T-cell (primary cell): ENCODE measurements around the gene NFIA. TPM values are rescaled to one million over a fixed set of nuclear protein-coding genes. Genes with fewer than 3 reads are reported as not detected.

Experiments used
- ATAC-seq, 4 experiments: fragments of 200-7000 bp in 3 of 4; fragments of 150-1000 bp in 1 of 4; cut with Tn5 transposase; replicated peaks in 1 of 4; 1 replicate in 3 of 4; 2 replicates in 1 of 4; pipeline ENCODE4 v1.10.0; 2021; ENCODE audit warnings: moderate library complexity in 3 of 4, mild to moderate bottlenecking in 2 of 4, moderate number of reproducible peaks in 1 of 4
- CTCF ChIA-PET, 2 donors: fragments of 300-600 bp; sonication (Branson Sonifier 250); formaldehyde crosslinking; loops; one replicate each; lab custom pipeline; 2022; ENCODE audit warnings: antibody characterized with exemption in 2 of 2; lab: Charles Lee
- POLR2A ChIA-PET, 2 donors: fragments of 300-600 bp; sonication (Branson Sonifier 250); formaldehyde crosslinking; loops; one replicate each; lab custom pipeline; 2022; ENCODE audit warnings: antibody characterized with exemption in 2 of 2; lab: Charles Lee
- DNase-seq, 35 experiments: peaks; one replicate each; pipeline versions ENCODE4 v3.0.0 to v3.0.0-alpha.2; 2013 to 2023
- H3K27ac ChIP-seq: one replicate; pipeline ENCODE4 v1.5.1; 2013; ENCODE audit warnings: low read length
- H3K27me3 ChIP-seq, 2 experiments: replicated peaks in 1 of 2; 1 replicate in 1 of 2; 2 replicates in 1 of 2; pipeline versions ENCODE4 v1.6.1 to v1.7.0; 2013; ENCODE audit warnings: low read length in 1 of 2, mixed read lengths in 1 of 2; ENCODE audit not compliant: control insufficient read depth in 2 of 2, insufficient read depth in 2 of 2; ENCODE audit errors: extremely low read depth in 1 of 2
- H3K36me3 ChIP-seq, 2 donors: 1 replicate in 1 of 2; 2 replicates in 1 of 2; pipeline versions ENCODE4 v1.6.1 to v1.7.0; 2013; ENCODE audit warnings: low read length in 1 of 2; ENCODE audit not compliant: control insufficient read depth in 2 of 2, insufficient read depth in 1 of 2; ENCODE audit errors: extremely low read depth in 1 of 2
- H3K4me1 ChIP-seq, 2 experiments: 1 replicate in 1 of 2; 2 replicates in 1 of 2; pipeline versions ENCODE4 v1.6.1 to v1.7.0; 2013; ENCODE audit warnings: low read length in 2 of 2, mixed read lengths in 1 of 2; ENCODE audit not compliant: insufficient read depth in 2 of 2, control insufficient read depth in 1 of 2; ENCODE audit errors: extremely low read depth in 1 of 2
- H3K4me3 ChIP-seq, 2 donors: 1 replicate in 1 of 2; 2 replicates in 1 of 2; pipeline versions ENCODE4 v1.5.1 to v1.7.0; 2013; ENCODE audit warnings: mild to moderate bottlenecking in 2 of 2, low read length in 1 of 2, moderate library complexity in 1 of 2; ENCODE audit not compliant: control insufficient read depth in 1 of 2; ENCODE audit errors: extremely low read depth in 1 of 2
- H3K9me3 ChIP-seq: 2 replicates; pipeline ENCODE4 v1.7.0; 2013
- H3K27ac Mint-ChIP-seq, 2 donors: one replicate each; pipeline ENCODE4 v1.8.0; 2020 to 2021; ENCODE audit warnings: mild to moderate bottlenecking in 2 of 2, mixed read lengths in 2 of 2
- H3K27me3 Mint-ChIP-seq, 2 donors: one replicate each; pipeline ENCODE4 v1.8.0; 2021 to 2022; ENCODE audit warnings: mixed read lengths in 2 of 2
- H3K36me3 Mint-ChIP-seq: one replicate; pipeline ENCODE4 v1.8.0; 2021; ENCODE audit warnings: mixed read lengths
- H3K4me1 Mint-ChIP-seq, 3 donors: one replicate each; pipeline ENCODE4 v1.8.0; 2020 to 2022; ENCODE audit warnings: mixed read lengths in 3 of 3, mild to moderate bottlenecking in 1 of 3
- H3K4me3 Mint-ChIP-seq, 3 donors: one replicate each; pipeline ENCODE4 v1.8.0; 2020 to 2022; ENCODE audit warnings: mild to moderate bottlenecking in 3 of 3, mixed read lengths in 3 of 3, moderate library complexity in 3 of 3
- H3K9me3 Mint-ChIP-seq, 3 donors: one replicate each; pipeline ENCODE4 v1.8.0; 2020 to 2022; ENCODE audit warnings: mixed read lengths in 3 of 3
- WGBS: methylation state at CpG from one replicate; pipeline ENCODE4 v1.1.5; 2013; ENCODE audit warnings: missing lambda C conversion rate; ENCODE audit not compliant: insufficient coverage; 5-methylcytosine and 5-hydroxymethylcytosine counted together
- total RNA-seq, 35 experiments: library from RNA in 6 of 35; stranded (reverse) in 6 of 35; fragments of 120-200 nt in 1 of 35; gene quantifications; one replicate each; pipeline versions ENCODE4 v1.2.1 to v1.2.4 and lab custom pipeline; 2013 to 2026

The NFIA gene
- total RNA-seq, 5 donors from 2014 or later (not counting 1 experiment from before 2014, with no cell fraction given), result 5.1 to 10.1 (median 7.1) TPM

GRCh38 chr1:61226791-61227567, 144.6 kb downstream of the NFIA start:
- H3K36me3 ChIP-seq, result no peaks in the 10 kb centered on the region
- no peak overlapping the region for H3K27ac ChIP-seq
- no peaks in the 10 kb centered on the region for H3K4me1 Mint-ChIP-seq
- H3K4me3 ChIP-seq, result no peak overlapping the region
- ATAC-seq, result no peak
- 96% methylated on average over 6 of the region's 12 CpGs for WGBS
- no peaks in the 10 kb centered on the region for H3K4me1 ChIP-seq
- no peak overlapping the region for H3K27ac Mint-ChIP-seq
- CTCF ChIA-PET, result no interaction called here
- H3K9me3 Mint-ChIP-seq, result no peaks in the 10 kb centered on the region
- H3K27me3 Mint-ChIP-seq, result peaks cover 0 to 5% of the 10 kb centered on the region in 2 donors
- POLR2A ChIA-PET, result no interaction called here
- no peak for DNase-seq
- no peaks in the 10 kb centered on the region for H3K27me3 ChIP-seq
- no peaks in the 10 kb centered on the region for H3K9me3 ChIP-seq
- H3K4me3 Mint-ChIP-seq, result no peak overlapping the region
- no peaks in the 10 kb centered on the region for H3K36me3 Mint-ChIP-seq

DNA sequence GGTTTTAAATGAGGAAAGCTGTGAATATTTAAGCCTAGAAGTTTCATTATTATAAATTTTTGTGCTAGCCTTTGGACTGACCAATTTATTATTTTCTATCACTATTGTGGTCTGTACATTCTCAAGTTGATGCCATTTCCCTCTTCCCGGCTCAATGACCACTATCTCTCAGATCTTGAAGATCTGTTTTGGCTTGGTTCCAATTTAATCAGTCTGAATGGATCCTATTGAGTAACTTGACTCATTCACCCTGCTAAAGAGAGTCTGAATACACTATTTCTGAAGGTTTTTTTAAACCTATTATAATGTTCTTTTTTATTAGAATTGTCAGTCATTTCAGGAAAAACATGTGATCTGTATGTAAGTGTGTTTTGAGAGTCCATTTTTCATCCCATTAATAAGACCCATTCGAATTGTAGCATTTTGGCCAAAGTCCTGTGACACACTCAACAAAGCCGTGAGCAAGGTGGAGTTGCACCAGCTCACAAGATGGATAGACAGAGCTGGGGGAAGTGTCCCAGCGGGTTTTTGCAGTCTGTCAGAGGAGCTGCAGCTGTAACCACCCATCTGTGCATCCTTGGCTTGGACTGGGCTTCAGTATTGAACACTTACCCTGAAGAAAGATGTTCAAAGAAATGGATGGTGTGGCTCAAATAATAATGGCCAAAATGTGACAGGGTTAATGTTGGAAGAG, 145.6 kb downstream of the NFIA start:
- POLR2A ChIA-PET, result no interaction called here
- no peak for ATAC-seq
- 89% methylated on average over 2 of the region's 4 CpGs for WGBS

DNA sequence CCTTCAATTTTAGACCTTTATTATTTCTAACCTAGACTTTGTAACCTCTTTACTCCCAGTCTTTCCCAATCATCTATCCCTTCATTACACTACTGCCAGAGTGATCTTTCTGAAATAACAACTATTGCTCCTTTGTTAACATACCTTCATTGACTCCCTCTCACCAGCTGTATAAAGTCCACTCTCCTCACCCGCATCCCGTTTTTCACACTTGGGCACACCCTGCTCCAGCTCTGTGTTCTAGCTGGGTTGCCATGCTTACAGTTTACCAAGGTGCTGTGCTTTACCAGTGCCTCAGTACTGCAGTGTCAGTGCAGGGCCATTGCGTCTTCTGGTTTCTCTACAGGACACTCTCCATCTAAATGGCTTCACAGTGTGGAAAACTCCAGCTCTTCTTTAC, 148.2 kb downstream of the NFIA start:
- no peak overlapping the region for H3K4me3 Mint-ChIP-seq
- H3K27ac Mint-ChIP-seq, result no peak overlapping the region
- DNase-seq (no peak), ATAC-seq (no peak)
- no peaks in the 10 kb centered on the region for H3K36me3 ChIP-seq
- H3K4me3 ChIP-seq, result no peak overlapping the region
- H3K27me3 Mint-ChIP-seq, result no peaks in the 10 kb centered on the region
- no peaks in the 10 kb centered on the region for H3K9me3 Mint-ChIP-seq
- 100% methylated on average over 3 of the region's 3 CpGs for WGBS
- H3K36me3 Mint-ChIP-seq, result no peaks in the 10 kb centered on the region
- no peaks in the 10 kb centered on the region for H3K9me3 ChIP-seq
- H3K4me1 Mint-ChIP-seq, result no peaks in the 10 kb centered on the region
- ChIA-PET CTCF (no interaction called here), POLR2A (no interaction called here)
- H3K27me3 ChIP-seq, result no peaks in the 10 kb centered on the region
- H3K27ac ChIP-seq, result no peak overlapping the region
- H3K4me1 ChIP-seq, result no peaks in the 10 kb centered on the region

More for the DNA sequence above, 145.6 kb downstream of the NFIA start:
- no peak overlapping the region for H3K27ac Mint-ChIP-seq
- no peak for DNase-seq
- no peak overlapping the region for H3K4me3 Mint-ChIP-seq
- H3K4me1 Mint-ChIP-seq, result no peaks in the 10 kb centered on the region
- H3K36me3 ChIP-seq, result no peaks in the 10 kb centered on the region
- no peaks in the 10 kb centered on the region for H3K36me3 Mint-ChIP-seq
- CTCF ChIA-PET, result interaction anchor here in 1 of 2 donors (0.9 kb wide), 1 partner anchor 186 kb away, joined by 6 read pairs; no protein-coding TSS in a partner anchor
- H3K9me3 Mint-ChIP-seq, result no peaks in the 10 kb centered on the region
- H3K27ac ChIP-seq, result no peak overlapping the region
- H3K9me3 ChIP-seq, result no peaks in the 10 kb centered on the region
- no peak overlapping the region for H3K4me3 ChIP-seq
- peaks cover 0 to 5% of the 10 kb centered on the region in 2 donors for H3K27me3 Mint-ChIP-seq
- H3K4me1 ChIP-seq, result no peaks in the 10 kb centered on the region
- no peaks in the 10 kb centered on the region for H3K27me3 ChIP-seq

DNA sequence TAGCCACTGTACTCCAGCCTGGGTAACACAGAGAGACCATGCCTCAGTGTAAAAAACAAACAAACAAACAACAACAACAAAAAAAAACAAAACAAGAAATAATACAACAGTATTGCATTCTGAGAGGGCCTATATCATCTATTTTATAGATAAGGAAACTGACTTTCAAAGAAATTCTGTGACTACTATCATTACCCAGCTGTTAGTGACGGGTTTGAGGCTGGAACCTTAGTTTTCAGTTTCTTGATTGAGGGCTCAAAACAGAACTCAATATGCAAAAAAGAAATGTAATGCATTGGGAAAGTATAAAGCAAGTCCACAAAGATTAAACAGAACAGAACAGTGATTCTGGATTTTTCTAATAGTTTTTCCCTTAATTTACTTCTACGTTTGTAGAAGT, 149.4 kb downstream of the NFIA start:
- WGBS, result no CpG with 5 or more reads among the region's 2 CpGs
- no peaks in the 10 kb centered on the region for H3K27me3 Mint-ChIP-seq

DNA sequence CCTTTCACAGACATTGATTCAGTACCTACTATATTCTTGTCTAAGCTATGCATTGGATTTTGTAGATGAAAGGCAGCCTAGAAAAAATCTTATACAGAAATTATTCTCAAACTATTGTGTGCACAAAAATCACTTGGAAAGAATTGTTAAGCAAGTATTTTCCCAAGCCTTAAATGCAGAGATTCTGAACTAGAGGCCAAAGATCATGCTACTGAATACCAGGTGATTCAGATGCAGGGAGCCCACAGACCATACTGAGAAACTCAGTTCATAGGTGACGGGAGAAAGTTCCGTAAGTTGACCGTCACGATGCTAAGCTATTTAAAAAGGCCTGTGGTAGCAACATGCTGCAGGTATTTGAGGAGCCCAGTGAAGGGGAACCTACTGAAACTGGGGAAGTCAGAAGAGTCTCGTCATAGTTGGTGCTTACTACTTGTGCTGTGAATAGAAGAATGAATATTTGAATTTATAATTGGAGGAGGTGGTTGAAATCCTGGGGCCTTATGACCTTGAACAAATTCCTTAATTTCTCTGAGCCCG, 150.8 kb downstream of the NFIA start:
- ChIA-PET CTCF (no interaction called here), POLR2A (no interaction called here)
- H3K4me3 ChIP-seq, result no peak overlapping the region
- DNase-seq (no peak), ATAC-seq (no peak)
- no peaks in the 10 kb centered on the region for H3K4me1 ChIP-seq
- no peaks in the 10 kb centered on the region for H3K9me3 Mint-ChIP-seq
- H3K4me3 Mint-ChIP-seq, result no peak overlapping the region
- no peaks in the 10 kb centered on the region for H3K9me3 ChIP-seq
- 95% methylated on average over 5 of the region's 6 CpGs for WGBS
- no peaks in the 10 kb centered on the region for H3K36me3 ChIP-seq
- H3K27ac ChIP-seq, result no peak overlapping the region
- H3K27me3 ChIP-seq, result no peaks in the 10 kb centered on the region
- H3K27ac Mint-ChIP-seq, result no peak overlapping the region
- no peaks in the 10 kb centered on the region for H3K36me3 Mint-ChIP-seq
- peaks cover 0 to 5% of the 10 kb centered on the region in 2 donors for H3K27me3 Mint-ChIP-seq
- H3K4me1 Mint-ChIP-seq, result no peaks in the 10 kb centered on the region

More for the DNA sequence above, 149.4 kb downstream of the NFIA start:
- ChIA-PET POLR2A (no interaction called here), CTCF (interaction anchor here in 1 of 2 donors (0.9 kb wide), 1 partner anchor 51 kb away, joined by 3 read pairs; no protein-coding TSS in a partner anchor)
- no peak overlapping the region for H3K4me3 ChIP-seq
- H3K36me3 ChIP-seq, result no peaks in the 10 kb centered on the region
- no peaks in the 10 kb centered on the region for H3K27me3 ChIP-seq
- H3K27ac ChIP-seq, result no peak overlapping the region
- DNase-seq, result no peak
- Mint-ChIP-seq H3K36me3 (no peaks in the 10 kb centered on the region), H3K27ac (no peak overlapping the region), H3K9me3 (no peaks in the 10 kb centered on the region), H3K4me1 (no peaks in the 10 kb centered on the region), H3K4me3 (no peak overlapping the region)
- ATAC-seq, result no peak
- H3K9me3 ChIP-seq, result no peaks in the 10 kb centered on the region
- no peaks in the 10 kb centered on the region for H3K4me1 ChIP-seq

GRCh38 chr1:61234587-61234919, 152.2 kb downstream of the NFIA start:
- Mint-ChIP-seq H3K9me3 (no peaks in the 10 kb centered on the region), H3K4me3 (no peak overlapping the region), H3K27me3 (peaks cover 0 to 5% of the 10 kb centered on the region in 2 donors), H3K36me3 (no peaks in the 10 kb centered on the region), H3K27ac (no peak overlapping the region), H3K4me1 (no peaks in the 10 kb centered on the region)
- no CpG with 5 or more reads among the region's 3 CpGs for WGBS
- Histone ChIP-seq H3K4me3 (no peak overlapping the region), H3K27ac (no peak overlapping the region), H3K27me3 (no peaks in the 10 kb centered on the region), H3K9me3 (no peaks in the 10 kb centered on the region), H3K4me1 (no peaks in the 10 kb centered on the region), H3K36me3 (no peaks in the 10 kb centered on the region)
- CTCF ChIA-PET, result no interaction called here
- POLR2A ChIA-PET, result interaction anchor here (0.5 to 0.6 kb wide), 2 partner anchors 8 to 593 kb away, joined by 6 to 9 read pairs; no protein-coding TSS in a partner anchor
- ATAC-seq, result no peak
- no peak for DNase-seq
